Endothelial cell of umbilical vein (primary cell): ENCODE data around the gene KCNQ5. TPM values are rescaled to one million over a fixed set of nuclear protein-coding genes. Genes with fewer than 3 reads are reported as not detected.

Experiments used
- BruUV-seq: library from RNA; stranded (reverse); fragments of 400-500 nt; replicated peaks from 2 replicates; lab custom pipeline; 2021; lab: Mats Ljungman, UMichigan
- CTCF ChIA-PET: fragments of 300-600, 350-600 bp; sonication (Branson Sonifier 250); formaldehyde crosslinking; loops from one replicate; lab custom pipeline; 2021; ENCODE audit warnings: antibody characterized with exemption, inconsistent platforms; lab: Charles Lee
- POLR2A ChIA-PET: fragments of 300-600, 350-600 bp; sonication (Branson Sonifier 250); formaldehyde crosslinking; loops from one replicate; lab custom pipeline; 2021; ENCODE audit warnings: antibody characterized with exemption, inconsistent platforms; lab: Charles Lee
- DNase-seq: peaks from one replicate; pipeline ENCODE4 v3.0.0-alpha.2; 2011; ENCODE audit warnings: low read depth, low spot score
- FAIRE-seq: peaks from 2 replicates; lab custom pipeline; 2011; peaks lifted over from hg19 to GRCh38; lab: Jason Lieb, UNC
- H2AFZ ChIP-seq: 2 replicates; pipeline ENCODE4 v1.6.0; 2012; ENCODE audit warnings: low read depth, low read length, control low read depth, inconsistent platforms
- H3K27ac ChIP-seq: 2 replicates; pipeline ENCODE4 v1.5.1; 2011; ENCODE audit warnings: low read depth, mild to moderate bottlenecking, control low read depth, low read length, moderate library complexity; ENCODE audit not compliant: insufficient read depth
- H3K27me3 ChIP-seq, 2 experiments: 2 replicates each; pipeline versions ENCODE4 v1.6.0 to v1.6.1; 2011; ENCODE audit warnings: low read length in 2 of 2, mixed read lengths in 1 of 2; ENCODE audit not compliant: control insufficient read depth in 2 of 2, insufficient read depth in 2 of 2
- H3K36me3 ChIP-seq, 2 experiments: 2 replicates in 1 of 2; 3 replicates in 1 of 2; pipeline ENCODE4 v1.5.1; 2011; ENCODE audit warnings: low read length in 2 of 2, mild to moderate bottlenecking in 1 of 2, moderate library complexity in 1 of 2; ENCODE audit not compliant: control insufficient read depth in 2 of 2, insufficient read depth in 2 of 2; ENCODE audit errors: extremely low read depth in 1 of 2
- H3K4me1 ChIP-seq: 3 replicates; pipeline ENCODE4 v1.5.1; 2011; ENCODE audit warnings: mild to moderate bottlenecking, low read length; ENCODE audit not compliant: control insufficient read depth, insufficient read depth; ENCODE audit errors: extremely low read depth
- H3K4me2 ChIP-seq: 2 replicates; pipeline ENCODE4 v1.6.1; 2011; ENCODE audit warnings: low read length, control low read depth, mixed read lengths; ENCODE audit not compliant: insufficient read depth
- H3K4me3 ChIP-seq, 3 experiments: fragments of 200-600 bp in 1 of 3; sonication (generic), shearing (Covaris generic) in 1 of 3; replicated peaks in 1 of 3; 2 replicates each; pipeline ENCODE4 v1.5.1; 2011 to 2016; ENCODE audit warnings: control low read depth in 3 of 3, low read length in 3 of 3, mild to moderate bottlenecking in 2 of 3, inconsistent platforms in 1 of 3, low read depth in 1 of 3, moderate library complexity in 1 of 3; ENCODE audit not compliant: insufficient read depth in 1 of 3
- H3K79me2 ChIP-seq: 2 replicates; pipeline ENCODE4 v1.6.0; 2012; ENCODE audit warnings: low read length, inconsistent platforms; ENCODE audit not compliant: control insufficient read depth, insufficient read depth
- H3K9ac ChIP-seq: replicated peaks from 2 replicates; pipeline ENCODE3; 2011; ENCODE audit warnings: low read length, control low read depth; ENCODE audit not compliant: insufficient read depth; ENCODE audit errors: extremely low read depth
- H3K9me1 ChIP-seq: replicated peaks from 3 replicates; pipeline ENCODE4 v1.6.0; 2011; ENCODE audit warnings: mild to moderate bottlenecking, low read length; ENCODE audit not compliant: control insufficient read depth, insufficient read depth; ENCODE audit errors: extremely low read depth
- H3K9me3 ChIP-seq: replicated peaks from 2 replicates; pipeline ENCODE4 v1.5.1; 2012; ENCODE audit warnings: low read length, inconsistent platforms; ENCODE audit not compliant: control insufficient read depth, insufficient read depth
- H4K20me1 ChIP-seq: replicated peaks from 2 replicates; pipeline ENCODE3; 2011; ENCODE audit warnings: mild to moderate bottlenecking, low read length; ENCODE audit not compliant: control insufficient read depth, insufficient read depth; ENCODE audit errors: extremely low read depth
- JUN ChIP-seq: IDR thresholded peaks from 2 replicates; pipeline ENCODE4 v1.6.1; 2011; ENCODE audit warnings: borderline replicate concordance, low read depth; ENCODE audit not compliant: insufficient read length, insufficient read depth
- MAX ChIP-seq: IDR thresholded peaks from 2 replicates; pipeline ENCODE4 v1.6.1; 2011; ENCODE audit not compliant: insufficient read depth, insufficient read length
- POLR2AphosphoS5 ChIP-seq: IDR thresholded peaks from 2 replicates; pipeline ENCODE4 v1.6.1; 2012; ENCODE audit warnings: low read depth, mild to moderate bottlenecking, control low read depth, low read length, moderate library complexity; ENCODE audit not compliant: insufficient read depth
- dilution Hi-C: fragments of 300-500 bp; cut with MboI; formaldehyde crosslinking; loops from one replicate; pipeline ENCODE4 v1.15.0; 2019; ENCODE audit warnings: low sequenced_read_pairs; ENCODE audit not compliant: extremely low pct_ligation_motif_present
- intact Hi-C: fragments of 100-400 bp; cut with micrococcal nuclease; formaldehyde crosslinking; loops from one replicate; pipeline ENCODE4 v1.10.0; 2022
- polyA plus RNA-seq, 4 experiments: library from polyadenylated mRNA; depleted of rRNA in 3 of 4; stranded (reverse) in 3 of 4; unstranded in 1 of 4; fragments of >200 nt; gene quantifications; 2 replicates each; pipeline versions ENCODE4 v1.2.1 to v1.2.3, GENCODE V29; 2011 to 2012; ENCODE audit warnings: missing spikeins in 1 of 4
- total RNA-seq: library from RNA; stranded (reverse); gene quantifications from 2 replicates; pipeline ENCODE4 v1.2.3, GENCODE V29; 2021

The KCNQ5 gene
- total and polyA plus RNA-seq, 2 donors (not counting 3 experiments of a cell fraction or from before 2014, with no cell fraction given): 0.22 TPM; not detected in 1

- dilution Hi-C loops (no loop called here), intact Hi-C loops (no loop called here)
- H3K9ac ChIP-seq: no peak overlapping the region
- H3K4me1 ChIP-seq: no peaks in the 10 kb centered on the region
- H2AFZ ChIP-seq: no peak overlapping the region
- no peak overlapping the region for H3K27ac ChIP-seq
- FAIRE-seq (no peak), DNase-seq (no peak)
- no peak overlapping the region for H3K4me3 ChIP-seq
- no peaks in the 10 kb centered on the region for H3K79me2 ChIP-seq
- no peaks in the 10 kb centered on the region for H3K27me3 ChIP-seq
- H3K9me1 ChIP-seq: no peaks in the 10 kb centered on the region
- no peak for TF ChIP-seq MAX
- H3K4me2 ChIP-seq: no peak overlapping the region
- ChIA-PET CTCF (no interaction called here), POLR2A (no interaction called here)
- BruUV-seq: no TSS peak
- no peaks in the 10 kb centered on the region for H4K20me1 ChIP-seq
- no peaks in the 10 kb centered on the region for H3K36me3 ChIP-seq
- H3K9me3 ChIP-seq: no peaks in the 10 kb centered on the region
Measured at GRCh38 chr6:73207221-73207837, 585.5 kb downstream of the KCNQ5 start.

- Histone ChIP-seq H3K9ac (no peak overlapping the region), H3K4me1 (no peaks in the 10 kb centered on the region), H3K9me1 (no peaks in the 10 kb centered on the region), H3K9me3 (no peaks in the 10 kb centered on the region), H4K20me1 (no peaks in the 10 kb centered on the region), H3K4me3 (no peak overlapping the region), H3K27ac (no peak overlapping the region), H2AFZ (no peak overlapping the region), H3K27me3 (no peaks in the 10 kb centered on the region), H3K79me2 (no peaks in the 10 kb centered on the region), H3K4me2 (no peak overlapping the region), H3K36me3 (no peaks in the 10 kb centered on the region)
- intact Hi-C loops (no loop called here), dilution Hi-C loops (no loop called here)
- FAIRE-seq: no peak
- TF ChIP-seq JUN (no peak), POLR2AphosphoS5 (no peak)
- no peak for DNase-seq
- CTCF ChIA-PET: no interaction called here
- POLR2A ChIA-PET: no interaction called here
- no TSS peak for BruUV-seq
Measured at GRCh38 chr6:73209117-73209516, 587.3 kb downstream of the KCNQ5 start.
